Hepatocyte (in vitro differentiated cells): ENCODE results near the gene TBC1D17.

ENCODE experiments used
- EZH2 ChIP-seq: fragments of 200-600 bp; sonication (generic); IDR thresholded peaks from 2 replicates; pipeline ENCODE4 v1.6.1; 2016; ENCODE audit warnings: antibody characterized with exemption, mild to moderate bottlenecking, borderline replicate concordance
- EZH2phosphoT487 ChIP-seq: fragments of 200-600 bp; sonication (generic); IDR thresholded peaks from one replicate; pipeline ENCODE4 v1.6.1; 2018; ENCODE audit warnings: antibody characterized with exemption, mild to moderate bottlenecking, low read depth, moderate library complexity; ENCODE audit not compliant: unreplicated experiment, severe bottlenecking
- TF ChIP-seq, protein P1 (sequence below): fragments of 200-600 bp; sonication (generic); IDR thresholded peaks from 2 replicates; pipeline ENCODE4 v1.5.1; 2016; ENCODE audit warnings: antibody characterized with exemption, mild to moderate bottlenecking; ENCODE audit not compliant: poor library complexity

DNA sequence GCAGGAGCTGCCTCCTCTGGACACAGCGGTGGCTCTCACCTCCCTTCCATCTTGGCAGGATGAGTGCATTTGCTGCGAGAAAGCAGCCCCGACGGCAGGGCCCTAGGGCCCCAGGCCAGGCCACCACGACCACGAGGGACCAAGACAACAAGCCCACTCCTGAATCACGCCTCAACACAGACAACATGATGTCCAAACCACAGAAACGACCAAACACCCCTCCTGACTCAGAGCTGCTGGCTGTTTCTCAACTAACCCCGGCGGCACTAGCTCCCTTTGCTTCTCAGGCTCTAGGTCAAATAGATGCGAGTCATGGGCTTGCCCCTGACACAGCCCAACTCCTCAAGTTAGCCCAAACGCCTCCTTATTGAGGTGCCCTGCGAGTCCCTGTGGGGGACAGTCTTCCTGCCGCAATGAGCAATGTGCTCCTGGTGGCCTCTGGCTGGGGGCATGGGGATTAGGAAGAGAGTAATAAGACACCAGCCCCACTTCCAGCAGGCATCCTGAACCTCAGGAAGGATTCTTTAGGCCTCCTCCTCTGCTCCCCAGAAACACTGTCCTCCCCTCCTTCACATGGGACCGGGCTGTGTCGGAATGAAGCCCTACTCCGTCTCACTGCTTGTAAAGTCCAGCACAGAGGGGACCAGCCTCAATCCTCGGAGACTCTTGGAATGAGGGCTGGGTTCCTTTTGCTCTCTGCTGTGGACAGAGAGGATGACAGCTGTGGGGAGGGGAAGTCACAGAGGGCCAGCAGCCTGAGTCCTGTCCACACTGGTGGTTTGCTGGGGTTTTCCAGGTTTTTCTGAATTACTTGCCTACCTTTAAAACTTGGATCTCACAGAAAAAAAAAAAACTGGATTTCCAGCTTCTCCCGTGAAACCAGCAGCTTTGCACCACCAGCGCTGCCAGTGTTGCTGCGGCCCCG is 44.6 kb downstream of the TBC1D17 start:
- TF ChIP-seq, protein P1, sequence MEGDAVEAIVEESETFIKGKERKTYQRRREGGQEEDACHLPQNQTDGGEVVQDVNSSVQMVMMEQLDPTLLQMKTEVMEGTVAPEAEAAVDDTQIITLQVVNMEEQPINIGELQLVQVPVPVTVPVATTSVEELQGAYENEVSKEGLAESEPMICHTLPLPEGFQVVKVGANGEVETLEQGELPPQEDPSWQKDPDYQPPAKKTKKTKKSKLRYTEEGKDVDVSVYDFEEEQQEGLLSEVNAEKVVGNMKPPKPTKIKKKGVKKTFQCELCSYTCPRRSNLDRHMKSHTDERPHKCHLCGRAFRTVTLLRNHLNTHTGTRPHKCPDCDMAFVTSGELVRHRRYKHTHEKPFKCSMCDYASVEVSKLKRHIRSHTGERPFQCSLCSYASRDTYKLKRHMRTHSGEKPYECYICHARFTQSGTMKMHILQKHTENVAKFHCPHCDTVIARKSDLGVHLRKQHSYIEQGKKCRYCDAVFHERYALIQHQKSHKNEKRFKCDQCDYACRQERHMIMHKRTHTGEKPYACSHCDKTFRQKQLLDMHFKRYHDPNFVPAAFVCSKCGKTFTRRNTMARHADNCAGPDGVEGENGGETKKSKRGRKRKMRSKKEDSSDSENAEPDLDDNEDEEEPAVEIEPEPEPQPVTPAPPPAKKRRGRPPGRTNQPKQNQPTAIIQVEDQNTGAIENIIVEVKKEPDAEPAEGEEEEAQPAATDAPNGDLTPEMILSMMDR, result no peak
- no peak for TF ChIP-seq EZH2phosphoT487
- TF ChIP-seq EZH2, result no peak
